Transverse colon (tissue), 4 donors: ENCODE measurements around the gene FGGY. TPM values are rescaled to one million over a fixed set of nuclear protein-coding genes. Genes with fewer than 3 reads are reported as not detected.

Source experiments
- DNase-seq: peaks from one replicate; pipeline ENCODE4 v3.0.0-alpha.2; 2019
- H3K27ac ChIP-seq, 4 donors: fragments of 200-600 bp; sonication (generic); 2 replicates each; pipeline ENCODE4 v1.5.1; 2016 to 2018; ENCODE audit warnings: inconsistent platforms in 4 of 4
- H3K27me3 ChIP-seq: fragments of 200-600 bp; sonication (generic); 2 replicates; pipeline ENCODE4 v1.5.1; 2017; ENCODE audit warnings: inconsistent platforms
- H3K36me3 ChIP-seq, 4 donors: fragments of 200-600 bp; sonication (generic); 2 replicates each; pipeline ENCODE4 v1.5.1; 2017 to 2019; ENCODE audit warnings: inconsistent platforms in 4 of 4
- H3K4me1 ChIP-seq, 4 donors: fragments of 200-600 bp; sonication (generic); 2 replicates each; pipeline ENCODE4 v1.5.1; 2017 to 2020; ENCODE audit warnings: inconsistent platforms in 4 of 4
- H3K4me3 ChIP-seq, 4 donors: fragments of 200-600 bp; sonication (generic); 1 replicate in 1 of 4; 2 replicates in 3 of 4; pipeline versions ENCODE4 v1.5.1 to v1.6.1; 2017 to 2019; ENCODE audit warnings: inconsistent platforms in 4 of 4
- H3K9me3 ChIP-seq, 2 donors: fragments of 200-600 bp; sonication (generic); 2 replicates each; pipeline ENCODE4 v1.5.1; 2017 to 2019; ENCODE audit warnings: inconsistent platforms in 2 of 2
- CTCF ChIP-seq, 5 experiments: fragments of 200-600 bp in 3 of 5; fragments of 450-650 bp in 2 of 5; sonication (generic) in 3 of 5; IDR thresholded peaks; 1 replicate in 2 of 5; 2 replicates in 3 of 5; pipeline ENCODE4 v1.5.1; 2016 to 2017; ENCODE audit warnings: antibody characterized with exemption in 5 of 5, inconsistent platforms in 3 of 5, mild to moderate bottlenecking in 2 of 5, moderate library complexity in 1 of 5
- EP300 ChIP-seq: sonication (generic); formaldehyde crosslinking; IDR thresholded peaks from one replicate; pipeline ENCODE4 v1.6.1; 2017; ENCODE audit warnings: antibody characterized with exemption, low read depth
- POLR2A ChIP-seq: fragments of 450-650 bp; IDR thresholded peaks from one replicate; pipeline ENCODE4 v1.6.1; 2016; ENCODE audit warnings: antibody characterized with exemption, mild to moderate bottlenecking, moderate library complexity
- POLR2AphosphoS5 ChIP-seq, 3 donors: sonication (generic); formaldehyde crosslinking; IDR thresholded peaks; one replicate each; pipeline ENCODE4 v1.6.1; 2016; ENCODE audit warnings: antibody characterized with exemption in 3 of 3
- WGBS, 2 donors: methylation state at CpG; one replicate each; pipeline ENCODE4 v1.1.5; 2018; ENCODE audit warnings: low coverage in 1 of 2; 5-methylcytosine and 5-hydroxymethylcytosine counted together
- in situ Hi-C, 4 donors: fragments of 200-750 bp; cut with MboI; loops; one replicate each; pipeline versions ENCODE4 v1.15.0 to v1.15.1; 2017; ENCODE audit warnings: low sequenced_read_pairs in 3 of 4, low pct_ligation_motif_present in 1 of 4, low pct_unique_long_range_greater_than_20kb in 1 of 4
- intact Hi-C: fragments of 100-400 bp; cut with DNase I; formaldehyde crosslinking; loops from one replicate; pipeline ENCODE4 v1.15.1; 2023; ENCODE audit warnings: low total_unique reads
- total RNA-seq, 4 donors: library from RNA; depleted of rRNA; stranded (reverse); fragments of >200 nt; gene quantifications; one replicate each; pipeline ENCODE4 v1.1.0, GENCODE V29; 2016

Gene FGGY
- total RNA-seq, 4 donors from 2014 or later = 18.2 to 97.7 (median 27.1) TPM

GRCh38 chr1:59393211-59394180 is 96.6 kb downstream of the FGGY start:
- Histone ChIP-seq H3K36me3 (no peaks in the 10 kb centered on the region), H3K27me3 (no peaks in the 10 kb centered on the region), H3K27ac (peak overlapping the region; percentile 80 to 83 (median 81)), H3K9me3 (no peaks in the 10 kb centered on the region), H3K4me1 (peaks cover 0 to 17% (median 10%) of the 10 kb centered on the region in 4 donors), H3K4me3 (no peak overlapping the region)
- intact Hi-C loops = no loop called here
- DNase-seq = peak; percentile 47
- WGBS, 2 donors = 14 to 63% methylated on average over 2 to 7 of the region's 7 CpGs
- TF ChIP-seq POLR2A = no peak
- TF ChIP-seq EP300 = no peak
- peak; percentile 5 to 60 (median 41) for TF ChIP-seq POLR2AphosphoS5 (IDR thresholded peaks at IDR 0.05)
- in situ Hi-C loops = no loop called here

GRCh38 chr1:59394706-59395425 is 98.0 kb downstream of the FGGY start:
- Histone ChIP-seq H3K4me1 (peaks cover 0 to 17% (median 10%) of the 10 kb centered on the region in 4 donors), H3K27me3 (no peaks in the 10 kb centered on the region), H3K4me3 (no peak overlapping the region), H3K36me3 (no peaks in the 10 kb centered on the region), H3K9me3 (no peaks in the 10 kb centered on the region), H3K27ac (peak overlapping the region; percentile 80 to 83 (median 81))
- TF ChIP-seq POLR2A (no peak), POLR2AphosphoS5 (IDR thresholded peaks at IDR 0.05) (no peak), EP300 (no peak), CTCF (IDR thresholded peaks at IDR 0.05) (no peak)
- intact Hi-C loops = no loop called here
- WGBS, 2 donors = 86% methylated on average over 6 of the region's 6 CpGs
- in situ Hi-C loops = no loop called here
- no peak for DNase-seq

- no peaks in the 10 kb centered on the region for H3K27me3 ChIP-seq
- in situ Hi-C loops (no loop called here), intact Hi-C loops (no loop called here)
- no peak for TF ChIP-seq CTCF (IDR thresholded peaks at IDR 0.05)
- TF ChIP-seq POLR2A = no peak
- TF ChIP-seq EP300 = no peak
- TF ChIP-seq POLR2AphosphoS5 (IDR thresholded peaks at IDR 0.05) = no peak
- DNase-seq = no peak
- no peaks in the 10 kb centered on the region for H3K9me3 ChIP-seq
- no peak overlapping the region for H3K4me3 ChIP-seq
- H3K27ac ChIP-seq = no peak overlapping the region
- peaks cover 0 to 17% (median 10%) of the 10 kb centered on the region in 4 donors for H3K4me1 ChIP-seq
- WGBS, 2 donors = 91 to 100% methylated on average over 1 of the region's 1 CpG
- no peaks in the 10 kb centered on the region for H3K36me3 ChIP-seq
Observed at GRCh38 chr1:59396387-59396786, 99.5 kb downstream of the FGGY start.

GRCh38 chr1:59397139-59397858 is 100.4 kb downstream of the FGGY start:
- no peaks in the 10 kb centered on the region for H3K36me3 ChIP-seq
- 74 to 82% methylated on average over 5 to 7 of the region's 7 CpGs for WGBS, 2 donors
- peaks cover 0 to 17% (median 10%) of the 10 kb centered on the region in 4 donors for H3K4me1 ChIP-seq
- DNase-seq = no peak
- intact Hi-C loops = no loop called here
- TF ChIP-seq POLR2A = no peak
- no peak for TF ChIP-seq CTCF (IDR thresholded peaks at IDR 0.05)
- TF ChIP-seq EP300 = no peak
- TF ChIP-seq POLR2AphosphoS5 (IDR thresholded peaks at IDR 0.05) = no peak
- no peaks in the 10 kb centered on the region for H3K9me3 ChIP-seq
- no peak overlapping the region for H3K27ac ChIP-seq
- H3K27me3 ChIP-seq = no peaks in the 10 kb centered on the region
- no peak overlapping the region for H3K4me3 ChIP-seq
- in situ Hi-C loops = no loop called here
